Fibroblast of peridontal ligament (primary cell): ENCODE measurements around the gene PPFIA4.

Source experiments
- DNase-seq: peaks from one replicate; pipeline ENCODE4 v3.0.0-alpha.2; 2010; ENCODE audit errors: extremely low read depth

The PPFIA4 gene

GRCh38 chr1:203040513-203041275, 14.4 kb downstream of the PPFIA4 start:
- no peak for DNase-seq

GRCh38 chr1:203041351-203041932, 15.2 kb downstream of the PPFIA4 start:
- DNase-seq = no peak

DNA sequence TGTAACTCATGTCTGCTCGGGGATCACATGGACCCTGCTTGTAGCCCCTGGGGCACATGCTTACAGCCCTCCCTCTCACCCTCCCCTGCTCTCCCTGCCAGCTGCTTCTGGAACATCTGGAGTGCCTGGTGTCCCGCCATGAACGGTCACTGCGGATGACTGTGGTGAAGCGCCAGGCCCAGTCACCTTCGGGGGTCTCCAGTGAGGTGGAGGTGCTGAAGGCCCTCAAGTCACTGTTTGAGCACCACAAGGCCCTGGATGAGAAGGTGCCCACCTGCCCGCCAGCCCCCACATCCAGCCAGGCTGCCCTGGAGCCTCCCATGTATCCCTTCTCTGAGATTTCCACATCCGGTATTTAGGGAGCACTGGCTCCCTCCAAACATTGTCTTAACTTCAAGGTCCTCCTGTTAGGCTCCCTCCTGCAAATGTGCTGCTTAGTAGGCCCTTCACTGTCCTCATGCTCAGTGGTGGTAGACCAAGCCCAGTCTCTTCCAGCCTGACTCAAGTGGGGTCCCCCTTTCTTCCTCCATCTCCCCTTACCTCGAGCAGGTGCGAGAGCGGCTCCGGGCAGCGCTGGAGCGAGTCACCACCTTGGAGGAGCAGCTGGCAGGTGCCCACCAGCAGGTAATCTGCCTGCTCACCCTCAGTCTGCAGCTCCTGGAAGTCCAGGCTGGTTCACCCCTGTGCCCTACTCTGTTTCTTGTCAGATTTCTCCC, 17.7 kb downstream of the PPFIA4 start:
- no peak for DNase-seq

- DNase-seq = no peak
Measured at GRCh38 chr1:203044546-203045250, 18.4 kb downstream of the PPFIA4 start.

- no peak for DNase-seq
Measured at GRCh38 chr1:203045336-203045735, 19.0 kb downstream of the PPFIA4 start.

DNA sequence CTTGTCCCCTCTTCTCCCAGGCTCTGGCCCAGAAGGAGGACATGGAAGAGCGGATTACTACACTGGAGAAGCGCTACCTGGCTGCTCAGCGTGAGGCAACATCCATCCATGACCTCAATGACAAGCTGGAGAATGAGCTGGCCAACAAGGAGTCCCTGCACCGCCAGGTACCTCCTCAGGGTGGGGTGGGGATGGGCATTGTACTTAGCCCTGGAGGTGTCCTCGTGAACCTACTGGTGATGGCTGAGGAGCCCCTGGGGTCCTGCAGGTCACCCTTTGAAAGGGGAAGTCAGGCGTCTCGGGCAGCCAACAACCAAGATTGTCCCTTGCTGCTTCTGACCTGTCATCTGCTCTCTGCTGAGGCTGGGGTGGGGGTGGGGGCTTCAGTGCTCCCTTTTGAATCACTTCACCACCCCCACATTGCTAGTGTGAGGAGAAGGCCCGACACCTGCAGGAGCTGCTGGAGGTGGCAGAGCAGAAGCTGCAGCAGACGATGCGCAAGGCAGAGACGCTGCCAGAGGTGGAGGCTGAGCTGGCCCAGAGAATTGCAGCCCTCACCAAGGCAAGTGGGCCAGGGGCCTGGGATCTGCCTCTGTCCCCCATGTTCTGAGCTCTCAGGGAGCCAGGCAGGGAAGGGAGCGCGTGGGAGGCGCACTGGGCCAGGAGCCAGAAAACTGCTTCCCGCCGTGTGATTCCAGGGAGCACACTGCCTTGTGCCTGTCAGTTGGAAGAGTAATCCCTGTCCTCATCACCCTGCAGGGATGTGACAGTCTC, 19.7 kb downstream of the PPFIA4 start:
- no peak for DNase-seq

- DNase-seq = peak; percentile 71
Measured at GRCh38 chr1:203046984-203047630, 20.8 kb downstream of the PPFIA4 start.

DNA sequence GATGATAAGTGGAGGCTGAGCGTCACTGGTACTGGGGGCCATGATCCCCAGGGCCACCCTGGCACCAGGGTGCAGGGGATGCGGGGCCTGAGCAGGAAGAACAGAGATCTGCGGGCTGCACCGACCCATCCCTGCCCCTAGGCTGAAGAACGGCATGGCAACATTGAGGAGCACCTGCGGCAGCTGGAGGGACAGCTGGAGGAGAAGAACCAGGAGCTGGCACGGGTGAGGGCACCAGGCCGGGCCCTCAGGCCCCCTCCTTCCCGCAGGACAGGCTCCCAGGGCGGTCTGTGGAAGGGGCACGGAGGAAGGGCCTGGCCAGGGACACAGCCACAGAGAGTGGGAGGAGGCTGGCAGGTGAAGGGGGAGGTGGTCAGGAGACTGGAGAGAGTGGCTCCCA, 21.8 kb downstream of the PPFIA4 start:
- no peak for DNase-seq

DNA sequence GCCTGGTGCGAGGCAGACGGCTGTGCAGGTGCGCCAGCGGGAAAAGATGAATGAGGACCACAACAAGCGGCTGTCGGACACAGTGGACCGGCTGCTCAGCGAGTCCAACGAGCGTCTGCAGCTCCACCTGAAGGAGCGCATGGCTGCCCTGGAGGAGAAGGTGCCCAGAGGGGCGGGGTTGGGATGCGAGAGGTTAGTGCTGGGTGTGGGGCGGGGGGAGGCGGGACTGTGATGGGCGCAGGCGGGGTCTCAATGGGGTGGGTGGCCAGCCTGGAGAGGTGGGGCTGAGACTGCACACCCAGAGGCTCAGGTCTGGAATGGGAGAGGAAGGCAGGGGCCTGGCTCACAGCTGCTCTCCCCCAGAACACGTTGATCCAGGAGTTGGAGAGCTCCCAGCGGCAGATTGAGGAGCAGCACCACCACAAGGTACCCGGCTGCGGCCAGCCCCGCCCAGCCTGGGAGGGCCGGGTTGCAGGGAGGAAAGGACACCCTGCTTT, 22.3 kb downstream of the PPFIA4 start:
- DNase-seq = no peak

DNA sequence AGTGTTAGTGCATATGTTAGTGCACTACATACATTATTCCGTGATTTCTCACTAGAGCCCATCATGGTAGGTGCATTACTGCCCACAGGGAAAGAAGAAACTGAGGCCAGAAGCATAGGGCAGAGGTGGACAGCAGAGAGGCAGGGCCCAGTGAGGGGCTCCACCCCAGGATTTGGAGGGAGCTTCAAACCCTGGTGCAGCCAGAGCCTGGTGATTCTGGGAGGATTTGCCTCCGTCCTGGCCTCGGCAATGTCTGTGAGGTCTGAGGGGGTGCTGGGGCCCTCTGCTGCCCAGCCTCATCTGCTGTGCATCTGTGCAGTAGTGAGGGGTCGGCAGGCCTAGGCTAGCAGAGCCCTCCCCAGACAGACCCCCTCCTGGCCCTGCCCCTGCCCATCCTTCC, 22.8 kb downstream of the PPFIA4 start:
- DNase-seq = no peak

DNA sequence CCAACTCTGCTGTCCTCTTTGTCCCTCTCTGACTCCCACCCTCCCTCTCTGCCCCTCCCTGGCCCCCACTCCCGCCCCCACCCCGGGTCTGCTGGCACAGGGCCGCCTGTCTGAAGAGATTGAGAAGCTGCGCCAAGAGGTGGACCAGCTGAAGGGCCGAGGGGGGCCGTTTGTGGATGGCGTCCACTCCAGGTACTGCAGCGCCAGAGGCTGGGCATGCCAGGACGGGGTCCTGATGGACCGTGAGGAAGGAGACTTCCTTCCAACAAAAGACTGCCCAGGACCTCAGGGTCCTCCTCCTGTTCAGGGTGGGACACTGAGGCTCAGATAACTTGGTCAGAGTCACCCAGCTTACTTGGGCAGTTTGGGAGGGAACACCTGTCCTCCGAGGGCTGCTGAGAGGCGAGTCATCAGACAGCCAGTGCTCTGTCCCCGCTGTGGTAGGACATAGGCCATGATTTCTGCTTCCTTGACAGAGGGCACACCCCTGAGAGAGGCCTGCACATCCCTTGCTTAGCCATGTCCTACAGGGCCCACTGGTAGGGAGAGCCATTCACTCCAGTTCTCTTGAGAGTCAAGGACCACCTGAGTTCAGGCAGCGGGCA, 23.4 kb downstream of the PPFIA4 start:
- no peak for DNase-seq

GRCh38 chr1:203050826-203051225, 24.5 kb downstream of the PPFIA4 start:
- DNase-seq = no peak

DNA sequence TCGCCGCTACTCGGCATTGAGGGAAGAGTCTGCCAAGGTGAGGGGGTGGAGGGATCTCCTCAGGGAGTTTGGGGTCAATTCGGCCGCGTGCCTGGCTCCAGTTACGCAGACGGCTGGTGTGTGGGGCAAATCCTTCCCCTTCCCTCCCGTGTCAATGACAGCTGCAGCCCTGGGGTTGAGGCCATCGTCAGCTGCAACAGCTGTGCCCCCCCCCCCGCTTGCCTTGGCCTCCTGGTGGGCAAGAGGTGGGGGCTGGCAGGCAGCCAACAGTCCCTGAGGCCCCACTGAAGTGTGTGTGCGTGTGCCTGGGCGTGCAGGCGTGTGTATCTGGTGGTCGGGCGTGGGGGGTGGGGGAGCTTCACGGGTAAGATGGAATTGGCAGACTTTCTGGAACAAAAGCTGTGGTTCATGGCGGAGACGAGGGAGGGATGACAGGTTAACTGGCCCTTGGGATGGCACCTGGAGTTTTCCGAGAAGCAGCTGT, 25.6 kb downstream of the PPFIA4 start:
- no peak for DNase-seq

- DNase-seq = no peak
Measured at GRCh38 chr1:203052601-203053000, 26.3 kb downstream of the PPFIA4 start.

DNA sequence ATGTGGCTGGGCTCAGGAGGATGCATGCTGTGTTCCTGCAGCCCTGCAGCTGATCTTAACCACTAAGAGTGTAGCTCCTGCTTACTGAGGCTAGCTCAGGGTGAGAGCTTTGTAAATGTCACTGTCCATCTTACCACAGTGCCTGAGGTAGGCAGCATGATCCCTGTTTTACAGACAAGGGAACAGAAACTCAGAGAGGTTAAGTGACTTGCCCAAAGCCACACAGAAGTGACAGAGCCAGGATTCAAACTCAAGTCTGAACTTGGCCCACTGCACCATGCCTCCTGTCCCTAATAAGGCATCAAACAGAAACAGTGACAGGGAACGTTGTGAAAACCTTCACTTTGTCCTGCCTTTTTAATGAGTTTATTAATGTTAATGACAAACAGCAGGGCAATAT, 27.9 kb downstream of the PPFIA4 start:
- no peak for DNase-seq

DNA sequence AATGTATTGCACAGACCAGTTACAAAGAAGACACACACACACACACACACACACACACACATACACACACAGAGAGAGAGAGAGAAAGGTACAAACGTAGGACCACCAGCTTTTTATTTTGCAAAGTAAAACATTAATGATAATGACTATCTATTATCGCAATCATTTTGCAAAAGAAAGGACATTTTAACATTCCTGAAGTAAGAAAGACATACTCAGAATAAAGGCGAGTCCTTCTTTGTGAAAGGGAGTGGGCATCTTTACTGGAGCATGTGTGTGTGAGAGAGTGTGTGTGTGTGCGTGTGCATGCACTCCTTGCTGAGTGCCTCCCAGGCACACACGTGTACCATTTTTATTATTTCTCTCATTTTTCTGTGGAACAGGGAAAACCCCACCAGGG, 28.4 kb downstream of the PPFIA4 start:
- DNase-seq = no peak

GRCh38 chr1:203055161-203055799, 29.0 kb downstream of the PPFIA4 start:
- DNase-seq = no peak

DNA sequence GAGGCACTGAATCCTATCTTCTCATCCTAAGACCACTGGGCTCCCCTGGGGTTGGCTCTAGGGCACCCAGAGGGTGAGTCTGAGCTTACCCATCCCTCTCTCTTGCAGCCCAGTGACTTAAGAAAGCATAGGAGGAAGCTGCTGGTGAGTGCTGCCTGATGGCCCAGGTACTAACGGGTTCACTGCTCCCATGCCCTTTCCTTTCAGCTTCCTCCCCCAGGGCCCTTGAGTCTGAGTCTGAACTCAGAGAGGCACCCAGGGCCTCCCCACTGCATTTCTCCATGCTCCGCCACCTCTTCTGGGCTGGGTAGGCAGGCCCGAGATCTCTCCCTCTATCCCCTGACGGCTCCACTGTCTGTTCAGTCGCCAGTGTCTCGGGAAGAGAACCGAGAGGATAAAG, 29.7 kb downstream of the PPFIA4 start:
- DNase-seq = no peak

GRCh38 chr1:203056516-203056915, 30.2 kb downstream of the PPFIA4 start:
- DNase-seq = no peak
